Upper lobe of left lung (tissue), 4 donors: ENCODE results near the gene CHD5.

Experiments
- POLR2A ChIP-seq, 4 donors: fragments of 450-650 bp; IDR thresholded peaks; one replicate each; pipeline ENCODE4 v1.5.1; 2016 to 2017; ENCODE audit warnings: antibody characterized with exemption in 4 of 4, mild to moderate bottlenecking in 2 of 4
- POLR2AphosphoS5 ChIP-seq, 2 donors: sonication (generic); formaldehyde crosslinking; IDR thresholded peaks; one replicate each; pipeline ENCODE4 v1.5.1; 2017; ENCODE audit warnings: antibody characterized with exemption in 2 of 2
- TF ChIP-seq, protein P1 (sequence below), 6 experiments: fragments of 450-650 bp in 4 of 6; fragments of 200-600 bp in 2 of 6; sonication (generic) in 2 of 6; IDR thresholded peaks; one replicate each; pipeline ENCODE4 v1.5.1; 2016 to 2019; ENCODE audit warnings: antibody characterized with exemption in 6 of 6

DNA sequence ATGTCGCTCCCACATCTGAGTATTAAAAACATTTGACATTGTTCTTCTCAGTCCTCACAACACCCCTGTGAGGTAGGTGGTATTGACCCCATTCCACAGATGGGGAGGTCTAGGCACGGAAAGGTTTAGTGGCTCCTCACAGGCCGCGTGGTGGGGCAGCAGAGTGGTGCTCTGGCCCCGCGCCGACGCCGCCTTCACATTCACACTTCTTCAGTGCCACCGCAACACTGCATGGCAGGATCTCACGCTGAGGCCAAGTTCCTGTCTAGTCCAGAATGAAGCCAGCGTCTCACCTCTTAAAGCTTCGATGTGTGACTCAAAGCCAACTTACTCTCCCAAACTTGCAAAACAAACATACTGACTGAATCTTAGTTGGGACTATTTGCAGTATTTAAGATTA lies 43.5 kb upstream of the CHD5 start:
- TF ChIP-seq POLR2AphosphoS5 (IDR thresholded peaks at IDR 0.05) (no peak), POLR2A (IDR thresholded peaks at IDR 0.05) (no peak)
- TF ChIP-seq, protein P1, sequence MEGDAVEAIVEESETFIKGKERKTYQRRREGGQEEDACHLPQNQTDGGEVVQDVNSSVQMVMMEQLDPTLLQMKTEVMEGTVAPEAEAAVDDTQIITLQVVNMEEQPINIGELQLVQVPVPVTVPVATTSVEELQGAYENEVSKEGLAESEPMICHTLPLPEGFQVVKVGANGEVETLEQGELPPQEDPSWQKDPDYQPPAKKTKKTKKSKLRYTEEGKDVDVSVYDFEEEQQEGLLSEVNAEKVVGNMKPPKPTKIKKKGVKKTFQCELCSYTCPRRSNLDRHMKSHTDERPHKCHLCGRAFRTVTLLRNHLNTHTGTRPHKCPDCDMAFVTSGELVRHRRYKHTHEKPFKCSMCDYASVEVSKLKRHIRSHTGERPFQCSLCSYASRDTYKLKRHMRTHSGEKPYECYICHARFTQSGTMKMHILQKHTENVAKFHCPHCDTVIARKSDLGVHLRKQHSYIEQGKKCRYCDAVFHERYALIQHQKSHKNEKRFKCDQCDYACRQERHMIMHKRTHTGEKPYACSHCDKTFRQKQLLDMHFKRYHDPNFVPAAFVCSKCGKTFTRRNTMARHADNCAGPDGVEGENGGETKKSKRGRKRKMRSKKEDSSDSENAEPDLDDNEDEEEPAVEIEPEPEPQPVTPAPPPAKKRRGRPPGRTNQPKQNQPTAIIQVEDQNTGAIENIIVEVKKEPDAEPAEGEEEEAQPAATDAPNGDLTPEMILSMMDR (IDR thresholded peaks at IDR 0.05) = no peak
